Endothelial cell of umbilical vein (primary cell): Measurements from ENCODE around the gene CAPN8. TPM values are rescaled to one million over a fixed set of nuclear protein-coding genes. Genes with fewer than 3 reads are reported as not detected.

Experiments
- BruUV-seq: library from RNA; stranded (reverse); fragments of 400-500 nt; replicated peaks from 2 replicates; lab custom pipeline; 2021; lab: Mats Ljungman, UMichigan
- CTCF ChIA-PET: fragments of 300-600, 350-600 bp; sonication (Branson Sonifier 250); formaldehyde crosslinking; loops from one replicate; lab custom pipeline; 2021; ENCODE audit warnings: antibody characterized with exemption, inconsistent platforms; lab: Charles Lee
- POLR2A ChIA-PET: fragments of 300-600, 350-600 bp; sonication (Branson Sonifier 250); formaldehyde crosslinking; loops from one replicate; lab custom pipeline; 2021; ENCODE audit warnings: antibody characterized with exemption, inconsistent platforms; lab: Charles Lee
- DNase-seq: peaks from one replicate; pipeline ENCODE4 v3.0.0-alpha.2; 2011; ENCODE audit warnings: low read depth, low spot score
- FAIRE-seq: peaks from 2 replicates; lab custom pipeline; 2011; peaks lifted over from hg19 to GRCh38; lab: Jason Lieb, UNC
- H2AFZ ChIP-seq: 2 replicates; pipeline ENCODE4 v1.6.0; 2012; ENCODE audit warnings: low read depth, low read length, control low read depth, inconsistent platforms
- H3K27ac ChIP-seq: 2 replicates; pipeline ENCODE4 v1.5.1; 2011; ENCODE audit warnings: low read depth, mild to moderate bottlenecking, control low read depth, low read length, moderate library complexity; ENCODE audit not compliant: insufficient read depth
- H3K27me3 ChIP-seq, 2 experiments: 2 replicates each; pipeline versions ENCODE4 v1.6.0 to v1.6.1; 2011; ENCODE audit warnings: low read length in 2 of 2, mixed read lengths in 1 of 2; ENCODE audit not compliant: control insufficient read depth in 2 of 2, insufficient read depth in 2 of 2
- H3K36me3 ChIP-seq, 2 experiments: 2 replicates in 1 of 2; 3 replicates in 1 of 2; pipeline ENCODE4 v1.5.1; 2011; ENCODE audit warnings: low read length in 2 of 2, mild to moderate bottlenecking in 1 of 2, moderate library complexity in 1 of 2; ENCODE audit not compliant: control insufficient read depth in 2 of 2, insufficient read depth in 2 of 2; ENCODE audit errors: extremely low read depth in 1 of 2
- H3K4me1 ChIP-seq: 3 replicates; pipeline ENCODE4 v1.5.1; 2011; ENCODE audit warnings: mild to moderate bottlenecking, low read length; ENCODE audit not compliant: control insufficient read depth, insufficient read depth; ENCODE audit errors: extremely low read depth
- H3K4me2 ChIP-seq: 2 replicates; pipeline ENCODE4 v1.6.1; 2011; ENCODE audit warnings: low read length, control low read depth, mixed read lengths; ENCODE audit not compliant: insufficient read depth
- H3K4me3 ChIP-seq, 3 experiments: fragments of 200-600 bp in 1 of 3; sonication (generic), shearing (Covaris generic) in 1 of 3; replicated peaks in 1 of 3; 2 replicates each; pipeline ENCODE4 v1.5.1; 2011 to 2016; ENCODE audit warnings: control low read depth in 3 of 3, low read length in 3 of 3, mild to moderate bottlenecking in 2 of 3, inconsistent platforms in 1 of 3, low read depth in 1 of 3, moderate library complexity in 1 of 3; ENCODE audit not compliant: insufficient read depth in 1 of 3
- H3K79me2 ChIP-seq: 2 replicates; pipeline ENCODE4 v1.6.0; 2012; ENCODE audit warnings: low read length, inconsistent platforms; ENCODE audit not compliant: control insufficient read depth, insufficient read depth
- H3K9ac ChIP-seq: replicated peaks from 2 replicates; pipeline ENCODE3; 2011; ENCODE audit warnings: low read length, control low read depth; ENCODE audit not compliant: insufficient read depth; ENCODE audit errors: extremely low read depth
- H3K9me1 ChIP-seq: replicated peaks from 3 replicates; pipeline ENCODE4 v1.6.0; 2011; ENCODE audit warnings: mild to moderate bottlenecking, low read length; ENCODE audit not compliant: control insufficient read depth, insufficient read depth; ENCODE audit errors: extremely low read depth
- H3K9me3 ChIP-seq: replicated peaks from 2 replicates; pipeline ENCODE4 v1.5.1; 2012; ENCODE audit warnings: low read length, inconsistent platforms; ENCODE audit not compliant: control insufficient read depth, insufficient read depth
- H4K20me1 ChIP-seq: replicated peaks from 2 replicates; pipeline ENCODE3; 2011; ENCODE audit warnings: mild to moderate bottlenecking, low read length; ENCODE audit not compliant: control insufficient read depth, insufficient read depth; ENCODE audit errors: extremely low read depth
- FOS ChIP-seq: IDR thresholded peaks from 2 replicates; pipeline ENCODE4 v1.6.1; 2011; ENCODE audit warnings: mild to moderate bottlenecking, low read length, moderate library complexity, borderline replicate concordance; ENCODE audit not compliant: insufficient read depth
- GATA2 ChIP-seq: IDR thresholded peaks from 2 replicates; pipeline ENCODE4 v1.7.0; 2011; ENCODE audit warnings: low read depth, mild to moderate bottlenecking, moderate library complexity, mixed read lengths, low read length; ENCODE audit not compliant: insufficient read length, insufficient read depth
- JUN ChIP-seq: IDR thresholded peaks from 2 replicates; pipeline ENCODE4 v1.6.1; 2011; ENCODE audit warnings: borderline replicate concordance, low read depth; ENCODE audit not compliant: insufficient read length, insufficient read depth
- MYC ChIP-seq: IDR thresholded peaks from one replicate; pipeline ENCODE4 v1.6.1; 2011; ENCODE audit warnings: mild to moderate bottlenecking, low read depth, low read length
- POLR2AphosphoS5 ChIP-seq: IDR thresholded peaks from 2 replicates; pipeline ENCODE4 v1.6.1; 2012; ENCODE audit warnings: low read depth, mild to moderate bottlenecking, control low read depth, low read length, moderate library complexity; ENCODE audit not compliant: insufficient read depth
- dilution Hi-C: fragments of 300-500 bp; cut with MboI; formaldehyde crosslinking; loops from one replicate; pipeline ENCODE4 v1.15.0; 2019; ENCODE audit warnings: low sequenced_read_pairs; ENCODE audit not compliant: extremely low pct_ligation_motif_present
- intact Hi-C: fragments of 100-400 bp; cut with micrococcal nuclease; formaldehyde crosslinking; loops from one replicate; pipeline ENCODE4 v1.10.0; 2022
- polyA plus RNA-seq, 4 experiments: library from polyadenylated mRNA; depleted of rRNA in 3 of 4; stranded (reverse) in 3 of 4; unstranded in 1 of 4; fragments of >200 nt; gene quantifications; 2 replicates each; pipeline versions ENCODE4 v1.2.1 to v1.2.3, GENCODE V29; 2011 to 2012; ENCODE audit warnings: missing spikeins in 1 of 4
- total RNA-seq: library from RNA; stranded (reverse); gene quantifications from 2 replicates; pipeline ENCODE4 v1.2.3, GENCODE V29; 2021
- TF ChIP-seq, protein P1 (sequence below), 2 donors: IDR thresholded peaks; 1 replicate in 1 of 2; 2 replicates in 1 of 2; pipeline ENCODE4 v1.5.1; 2011; ENCODE audit warnings: low read length in 2 of 2, mild to moderate bottlenecking in 2 of 2, moderate library complexity in 2 of 2, control low read depth in 1 of 2, inconsistent platforms in 1 of 2, low read depth in 1 of 2; ENCODE audit not compliant: insufficient read depth in 1 of 2; ENCODE audit errors: extremely low read depth in 1 of 2

Gene CAPN8
- total and polyA plus RNA-seq, 2 donors (not counting 3 experiments of a cell fraction or from before 2014, with no cell fraction given) = not detected

DNA sequence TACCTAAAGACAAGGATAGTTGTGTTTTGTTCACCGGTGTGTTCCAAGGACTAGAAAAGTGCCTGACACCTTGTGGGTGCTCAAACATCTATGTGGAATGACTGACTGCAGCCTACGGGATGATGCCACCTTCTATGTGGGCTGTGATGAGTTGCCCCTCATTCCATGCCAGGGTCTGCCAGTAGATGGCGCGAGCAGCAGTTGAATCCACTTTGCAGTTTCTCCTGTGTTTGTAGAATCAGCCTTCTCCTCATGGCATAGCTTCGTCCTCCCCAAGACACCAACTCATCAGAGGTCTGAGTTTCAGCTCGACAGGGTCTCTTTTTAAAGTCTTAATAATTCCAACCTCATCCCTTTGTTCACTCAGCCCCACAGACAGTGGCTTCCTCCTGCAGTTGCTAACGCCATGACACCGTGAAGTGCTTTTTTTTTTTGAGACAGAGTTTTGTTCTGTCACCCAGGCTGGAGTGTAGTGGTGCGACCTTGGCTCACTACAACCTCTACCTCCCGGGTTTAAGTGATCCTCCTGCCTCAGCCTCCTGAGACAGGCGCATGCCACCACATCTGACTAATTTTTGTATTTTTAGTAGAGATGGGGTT lies 133.7 kb downstream of the CAPN8 start:
- BruUV-seq = no TSS peak
- Histone ChIP-seq H3K9me1 (no peaks in the 10 kb centered on the region), H3K4me1 (no peaks in the 10 kb centered on the region), H3K4me2 (no peak overlapping the region), H3K4me3 (no peak overlapping the region), H3K79me2 (no peaks in the 10 kb centered on the region), H3K27ac (no peak overlapping the region), H2AFZ (no peak overlapping the region), H3K27me3 (no peaks in the 10 kb centered on the region), H4K20me1 (no peaks in the 10 kb centered on the region), H3K9ac (no peak overlapping the region), H3K36me3 (no peaks in the 10 kb centered on the region), H3K9me3 (no peaks in the 10 kb centered on the region)
- ChIA-PET CTCF (interaction anchor here (0.7 to 2.2 kb wide), 6 partner anchors 12 to 519 kb away, joined by 3 to 13 read pairs (median 3); no protein-coding TSS in a partner anchor), POLR2A (no interaction called here)
- dilution Hi-C loops = no loop called here
- intact Hi-C loops = loop anchor here (1.0 kb wide), 1 partner anchor 152 kb away; no protein-coding TSS in a partner anchor
- DNase-seq (peak; percentile 48), FAIRE-seq (peak; percentile 72)
- TF ChIP-seq FOS = no peak
- TF ChIP-seq POLR2AphosphoS5 = no peak
- TF ChIP-seq, protein P1, sequence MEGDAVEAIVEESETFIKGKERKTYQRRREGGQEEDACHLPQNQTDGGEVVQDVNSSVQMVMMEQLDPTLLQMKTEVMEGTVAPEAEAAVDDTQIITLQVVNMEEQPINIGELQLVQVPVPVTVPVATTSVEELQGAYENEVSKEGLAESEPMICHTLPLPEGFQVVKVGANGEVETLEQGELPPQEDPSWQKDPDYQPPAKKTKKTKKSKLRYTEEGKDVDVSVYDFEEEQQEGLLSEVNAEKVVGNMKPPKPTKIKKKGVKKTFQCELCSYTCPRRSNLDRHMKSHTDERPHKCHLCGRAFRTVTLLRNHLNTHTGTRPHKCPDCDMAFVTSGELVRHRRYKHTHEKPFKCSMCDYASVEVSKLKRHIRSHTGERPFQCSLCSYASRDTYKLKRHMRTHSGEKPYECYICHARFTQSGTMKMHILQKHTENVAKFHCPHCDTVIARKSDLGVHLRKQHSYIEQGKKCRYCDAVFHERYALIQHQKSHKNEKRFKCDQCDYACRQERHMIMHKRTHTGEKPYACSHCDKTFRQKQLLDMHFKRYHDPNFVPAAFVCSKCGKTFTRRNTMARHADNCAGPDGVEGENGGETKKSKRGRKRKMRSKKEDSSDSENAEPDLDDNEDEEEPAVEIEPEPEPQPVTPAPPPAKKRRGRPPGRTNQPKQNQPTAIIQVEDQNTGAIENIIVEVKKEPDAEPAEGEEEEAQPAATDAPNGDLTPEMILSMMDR (IDR thresholded peaks at IDR 0.05; ENCODE audit: extremely low read depth in 1 of 2, insufficient read depth in 1 of 2, low read depth in 1 of 2, low read length in 2 of 2) = peak; percentile 80 to 86
- TF ChIP-seq JUN = no peak
- TF ChIP-seq GATA2 = no peak
- TF ChIP-seq MYC = no peak
